ENCODE data around the gene SETD1A. TPM values are rescaled to one million over a fixed set of nuclear protein-coding genes. Genes with fewer than 3 reads are reported as not detected.

The SETD1A gene
- 1.6 TPM for total RNA-seq

DNA sequence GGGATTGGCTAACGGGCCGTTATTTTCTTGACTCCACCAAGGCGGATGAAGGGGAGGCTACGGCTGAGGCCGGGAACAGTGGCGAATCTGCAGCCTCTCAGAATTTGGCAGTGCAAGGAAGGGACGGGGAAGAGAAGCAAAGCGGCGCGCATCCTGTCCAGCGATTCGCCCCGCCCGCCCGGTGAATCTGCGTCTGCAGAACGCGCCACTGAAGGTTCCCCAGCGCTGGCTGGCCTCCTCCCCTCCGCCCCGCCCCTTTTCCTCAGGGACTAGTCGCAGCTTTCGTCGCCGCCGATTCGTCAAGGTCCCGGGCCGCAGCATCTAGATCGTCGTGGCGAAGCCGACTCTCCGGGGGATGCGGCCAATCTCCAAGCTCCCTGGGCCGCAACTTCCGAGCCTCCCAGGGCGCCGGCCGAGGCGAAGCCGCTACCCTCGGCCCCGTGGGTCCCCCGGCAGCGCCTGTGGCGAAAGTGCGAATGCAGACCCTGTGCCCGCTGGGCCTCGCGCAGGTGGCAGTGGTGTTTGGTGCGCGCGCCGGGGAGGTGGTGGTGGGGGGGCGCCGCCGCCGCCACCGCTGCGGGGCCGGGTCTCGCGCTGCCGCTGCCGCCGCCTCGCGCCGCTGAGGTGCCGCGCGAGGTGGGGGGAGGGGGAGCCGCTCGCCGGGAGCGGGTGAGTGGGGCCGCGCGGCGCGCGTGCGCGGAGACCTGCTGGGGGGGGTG, at the start of gene SETD1A:
Gene SETD1A (plus strand): TSS at position 299 of the 719 bp plus-strand sequence. CDS start 978 bp downstream, outside the sequence.
- FAIRE-seq (no peak), DNase-seq (ENCODE audit: low spot score in 2 of 2) (peak; percentile 98 to 99)

DNA sequence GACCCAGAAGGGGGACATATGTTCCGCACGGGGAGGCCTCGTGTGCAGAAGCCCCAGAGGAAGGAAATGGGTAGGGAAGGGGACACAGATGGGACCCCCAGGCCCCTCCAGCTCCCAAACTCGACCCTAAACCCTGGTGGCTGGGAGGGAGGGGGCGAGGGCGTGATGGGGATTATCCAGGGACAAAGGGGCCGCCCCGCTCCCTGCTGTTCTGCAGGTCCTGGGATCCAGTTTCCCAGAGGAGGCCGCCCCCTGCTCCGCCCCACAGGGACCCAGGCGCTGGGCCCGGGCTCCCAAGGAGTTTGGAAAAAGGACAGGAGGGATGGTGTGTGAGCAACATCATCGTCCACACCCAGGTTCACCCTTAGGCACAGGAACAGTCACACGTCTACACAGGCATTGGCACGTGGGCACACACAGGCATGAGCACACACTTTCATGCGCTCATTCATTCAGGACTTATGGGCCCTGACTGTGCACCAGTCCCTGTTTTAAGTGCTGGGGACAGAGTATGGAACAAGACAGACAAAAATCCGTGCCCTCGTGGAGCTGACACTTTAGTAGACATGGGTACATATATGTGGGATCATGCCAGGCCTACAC, 47.0 kb upstream of the SETD1A start:
- DNase-seq (ENCODE audit: low spot score in 2 of 2) (no peak), FAIRE-seq (no peak)

DNA sequence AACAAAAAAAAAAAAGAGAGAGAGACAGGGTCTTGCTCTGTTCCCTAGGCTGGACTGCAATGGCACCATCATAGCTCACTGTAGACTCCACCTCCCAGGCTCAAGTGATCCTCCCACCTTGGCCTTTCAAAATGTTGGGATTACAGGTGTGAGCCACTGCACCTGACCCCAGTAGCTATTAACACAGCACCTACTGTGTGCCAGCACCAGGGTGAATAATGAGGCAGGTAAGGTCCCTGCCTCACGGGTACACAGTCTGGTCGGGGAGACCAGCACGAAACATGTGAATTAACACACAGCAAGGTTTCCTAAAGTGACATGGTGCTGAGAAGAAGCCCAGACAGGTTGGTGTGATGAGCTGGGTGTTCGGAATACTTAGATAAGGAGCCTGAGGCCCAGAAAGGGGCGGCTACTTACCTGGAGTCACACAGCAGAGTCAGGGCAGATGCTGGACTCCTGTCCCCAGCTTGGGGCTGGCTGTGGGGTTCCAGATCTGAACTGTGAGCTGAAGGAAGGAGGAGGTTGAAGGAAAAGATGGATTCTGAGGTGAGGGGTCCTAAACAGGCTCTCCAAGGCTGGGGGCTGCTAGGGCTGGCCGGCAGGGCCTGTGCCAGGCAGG, 44.7 kb upstream of the SETD1A start:
- no peak for DNase-seq (ENCODE audit: low spot score in 2 of 2)
- no peak for FAIRE-seq

DNA sequence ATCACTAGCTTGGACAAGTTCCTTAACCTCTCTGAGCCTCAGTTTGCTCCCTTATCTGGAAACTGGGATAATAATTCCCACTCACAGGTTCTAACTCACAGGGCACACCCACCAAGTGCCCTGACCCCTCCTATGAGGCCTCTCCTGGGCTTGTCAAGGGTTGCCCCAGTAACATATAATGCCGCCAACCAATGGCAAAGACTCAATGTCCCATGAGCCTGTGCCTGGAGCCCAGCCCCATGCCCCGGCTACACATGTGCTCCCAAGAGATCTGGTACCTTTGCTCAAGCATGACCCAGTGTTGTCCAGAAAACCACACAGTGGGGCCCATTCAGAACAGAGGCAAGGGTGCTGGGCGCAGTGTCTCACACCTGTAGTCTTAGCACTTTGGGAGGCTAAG, 42.7 kb upstream of the SETD1A start:
- no peak for FAIRE-seq

DNA sequence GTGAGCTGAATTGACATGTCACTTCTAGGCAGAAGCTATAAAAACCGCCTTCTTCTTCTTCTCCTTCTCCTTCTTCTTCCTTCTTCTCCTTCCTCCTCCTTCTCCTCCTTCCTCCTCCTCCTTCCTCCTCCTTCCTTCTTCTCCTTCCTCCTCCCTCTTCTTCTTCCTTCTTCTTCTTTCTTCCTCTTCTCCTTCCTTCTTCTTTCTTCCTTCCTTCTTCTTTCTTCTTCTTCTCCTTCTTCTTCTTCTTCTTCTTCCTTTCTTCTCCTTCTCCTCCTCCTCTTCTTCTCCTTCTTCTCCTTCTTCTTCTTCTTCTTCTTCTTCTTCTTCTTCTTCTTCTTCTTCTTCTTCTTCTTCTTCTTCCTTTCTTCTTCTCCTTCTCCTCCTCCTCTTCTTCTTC, 38.9 kb upstream of the SETD1A start:
- DNase-seq (ENCODE audit: low spot score in 2 of 2) (no peak), FAIRE-seq (no peak)

More for the DNA sequence above, 42.7 kb upstream of the SETD1A start:
- DNase-seq (ENCODE audit: low spot score in 2 of 2) = no peak

DNA sequence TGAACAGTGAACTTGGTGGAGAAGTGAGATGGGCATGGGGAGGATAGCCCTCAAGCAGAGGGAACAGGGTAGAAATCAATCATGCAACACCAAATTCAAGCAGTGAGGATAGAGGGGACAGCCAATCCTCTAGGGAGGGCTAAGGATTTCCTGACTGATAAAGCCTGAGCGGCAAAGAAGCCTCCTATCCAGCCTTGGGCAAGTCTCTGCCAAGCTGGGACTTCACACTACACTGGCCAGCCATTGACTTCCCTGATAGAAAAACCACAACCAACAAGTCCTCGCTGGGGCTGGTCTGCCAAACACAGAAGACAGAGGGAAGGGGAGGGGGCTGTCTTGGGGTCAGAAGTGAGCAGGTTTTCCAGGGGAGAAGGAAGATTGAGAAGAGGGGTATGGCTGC, 36.7 kb upstream of the SETD1A start:
- FAIRE-seq (no peak), DNase-seq (ENCODE audit: low spot score in 2 of 2) (no peak)

DNA sequence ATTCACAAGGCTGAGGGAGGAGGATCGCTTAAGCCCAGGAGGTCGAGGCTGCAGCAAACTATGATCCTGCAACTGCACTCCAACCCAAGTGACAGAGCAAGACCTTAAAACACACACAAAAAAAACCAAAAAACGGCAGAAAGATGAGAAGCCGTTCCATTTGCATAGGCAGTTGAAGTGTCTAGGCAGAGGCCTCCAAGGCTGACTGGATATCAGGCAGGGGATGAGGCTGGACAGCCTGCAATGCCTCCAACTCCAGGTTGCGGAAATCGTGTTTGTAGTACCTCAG, 36.2 kb upstream of the SETD1A start:
- FAIRE-seq (no peak), DNase-seq (ENCODE audit: low spot score in 2 of 2) (no peak)

DNA sequence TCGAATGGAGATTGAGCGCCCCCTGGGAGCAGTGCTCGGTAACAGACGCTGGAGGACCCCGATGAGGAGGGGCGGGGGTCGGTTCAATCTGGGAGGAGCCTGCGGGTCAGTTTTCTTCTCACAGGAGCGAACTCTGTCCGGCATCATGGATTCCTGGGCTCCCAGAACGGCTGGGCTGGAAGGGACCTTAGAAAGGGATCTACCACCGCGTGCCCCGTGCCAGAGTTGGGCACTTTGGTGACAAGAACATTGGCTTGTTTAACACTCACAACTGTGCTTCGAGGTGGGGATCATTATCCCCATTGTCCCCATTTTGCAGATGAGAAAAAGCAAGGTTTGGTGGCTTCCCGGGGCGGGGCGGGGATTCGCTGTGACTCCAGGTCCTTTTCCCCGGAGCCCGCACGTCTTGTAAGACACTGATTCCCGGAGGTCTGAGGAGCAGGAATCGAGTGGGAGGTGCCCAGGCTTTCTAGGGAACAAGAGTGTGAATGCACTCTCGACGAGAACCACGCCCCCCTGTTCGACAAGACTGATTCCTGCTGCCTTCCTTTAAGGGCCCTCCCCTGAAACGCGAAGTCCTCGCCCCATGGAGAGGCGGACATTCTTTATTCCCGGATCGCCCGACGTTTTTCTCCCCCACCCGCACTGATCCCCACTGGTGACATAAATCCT, 35.7 kb upstream of the SETD1A start:
- no peak for FAIRE-seq
- peak; percentile 63 to 74 for DNase-seq (ENCODE audit: low spot score in 2 of 2)

DNA sequence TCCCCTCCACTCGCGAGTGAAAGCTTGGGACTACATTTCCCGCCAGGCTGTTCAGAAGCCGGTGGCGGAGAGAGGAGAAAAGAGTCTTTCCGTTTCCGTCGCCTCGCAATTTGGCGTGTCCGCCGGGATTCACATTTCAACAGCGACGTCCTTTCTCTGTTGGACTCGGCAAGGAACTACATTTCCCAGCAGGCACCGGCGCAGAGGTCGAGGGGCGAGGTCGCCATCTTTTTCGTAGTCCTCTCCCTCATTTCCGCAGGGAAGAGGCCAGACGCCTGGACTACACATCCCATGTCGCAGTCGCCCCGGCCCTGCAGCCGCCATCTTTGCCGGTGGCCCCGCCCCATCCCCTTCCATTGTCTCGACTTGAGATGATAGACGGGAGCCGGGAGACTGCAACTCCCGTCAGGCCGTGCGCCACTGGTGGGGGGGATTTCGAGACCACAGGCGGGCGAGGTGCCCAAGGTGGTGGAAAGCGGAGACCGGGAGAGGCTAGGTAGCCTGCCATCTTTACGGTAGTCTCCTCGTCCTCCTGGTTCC, 35.1 kb upstream of the SETD1A start:
- DNase-seq (ENCODE audit: low spot score in 2 of 2) = peak; percentile 92
- peak; percentile 98 for FAIRE-seq

DNA sequence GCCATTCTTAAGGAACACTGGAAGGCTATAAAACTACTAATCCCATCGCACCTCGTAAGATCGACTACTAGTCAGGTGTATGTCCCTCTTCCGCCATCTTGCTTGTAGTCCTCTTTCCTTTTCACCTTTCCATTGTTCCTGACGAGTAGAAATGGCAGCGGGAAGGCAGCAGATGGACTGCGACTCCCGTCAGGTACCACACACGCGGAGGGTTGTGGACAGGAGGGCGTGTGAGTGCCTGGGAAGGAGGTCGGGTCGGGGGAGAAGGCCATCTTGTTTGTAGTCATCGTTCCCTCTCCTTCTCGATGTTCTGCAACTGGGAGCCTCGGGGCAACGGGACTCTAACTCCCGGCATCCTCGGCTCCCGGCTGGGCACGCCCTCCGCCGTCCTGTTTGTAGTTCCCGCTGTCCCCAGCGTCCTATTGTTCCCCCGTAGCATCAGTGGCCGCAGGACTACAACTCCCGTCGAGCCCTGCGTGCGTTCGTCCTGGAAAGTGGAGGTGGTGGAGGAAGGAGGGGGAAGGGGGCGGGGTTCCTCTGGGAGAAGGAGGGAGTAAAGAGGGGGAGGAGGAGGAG, 34.5 kb upstream of the SETD1A start:
- FAIRE-seq (peak; percentile 71), DNase-seq (ENCODE audit: low spot score in 2 of 2) (peak; percentile 95 to 97)

DNA sequence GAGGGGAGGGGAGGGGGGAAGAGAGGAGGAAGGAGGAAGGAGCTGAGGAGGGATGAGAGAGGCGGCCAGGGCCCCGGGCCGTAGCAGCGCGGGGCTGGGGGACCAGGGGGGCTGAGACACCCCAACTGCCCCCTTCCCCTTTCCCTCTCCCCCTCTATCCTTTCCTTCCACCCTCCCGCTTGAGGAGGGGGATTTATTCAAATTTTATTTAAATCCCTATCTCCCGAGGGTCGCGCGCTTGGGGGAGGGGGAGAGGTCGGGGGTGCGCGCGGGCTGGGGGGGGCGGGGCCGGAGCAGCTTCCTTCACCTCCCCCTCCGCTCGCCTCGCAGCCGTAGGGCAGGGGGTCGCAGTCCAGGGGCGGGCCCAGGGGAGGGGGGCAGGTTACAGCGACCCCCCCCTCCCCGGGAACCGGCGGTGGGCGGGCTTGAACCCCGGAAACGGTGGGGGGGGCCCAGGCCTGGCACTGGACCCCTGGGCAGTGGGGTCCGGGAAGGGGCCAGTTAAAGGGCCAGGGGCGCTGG, 33.9 kb upstream of the SETD1A start, which contains the start of gene FBXL19:
Gene FBXL19 (plus strand): TSS at position 19 of the 522 bp plus-strand sequence. CDS start 2,183 bp downstream, outside the sequence.
- peak in 1 of 2 donors; percentile 40 for DNase-seq (ENCODE audit: low spot score in 2 of 2)

DNA sequence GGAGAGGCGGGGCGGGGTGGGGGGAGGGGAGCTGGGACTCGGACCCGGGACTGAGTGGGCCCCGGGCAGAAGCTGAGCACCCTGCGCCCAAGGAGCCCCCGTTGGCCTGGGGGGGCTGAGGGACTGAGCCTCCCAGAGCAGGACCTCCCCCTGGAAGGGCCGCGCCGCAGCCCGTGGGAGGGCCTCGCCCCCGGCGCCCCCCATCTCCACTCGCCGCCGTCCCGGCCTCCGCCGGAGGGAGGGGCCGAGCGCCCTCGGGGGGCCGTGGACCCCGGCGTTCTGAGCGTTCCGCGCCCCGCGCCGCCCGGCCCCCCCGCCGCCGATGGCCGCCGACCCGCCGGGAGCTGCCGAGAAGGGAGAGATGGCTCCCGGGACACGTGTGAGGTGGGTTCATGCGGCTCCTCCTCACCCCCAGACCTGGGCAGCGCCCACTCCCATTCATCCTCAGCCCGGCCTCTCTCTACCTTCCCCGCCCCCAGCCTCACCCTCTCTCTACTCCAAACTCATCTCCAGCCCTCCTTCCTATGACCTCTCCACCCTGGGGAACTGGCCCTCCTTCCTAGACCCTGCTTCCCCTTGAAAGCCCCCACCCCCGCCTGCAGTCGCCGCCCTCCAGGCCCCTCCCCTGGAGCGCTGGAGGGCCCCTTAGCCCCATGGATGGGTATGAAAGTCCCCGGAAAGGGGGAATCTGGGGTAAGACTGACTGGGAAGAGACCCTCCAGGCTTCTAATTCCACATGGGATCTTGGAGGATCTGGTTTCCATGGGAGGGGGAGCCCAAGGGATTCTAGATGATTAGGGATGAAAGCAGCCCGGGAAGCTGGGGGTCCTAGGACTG, 33.3 kb upstream of the SETD1A start:
- FAIRE-seq (no peak), DNase-seq (ENCODE audit: low spot score in 2 of 2) (peak in 1 of 2 donors; percentile 42)

More for the DNA sequence above, 33.9 kb upstream of the SETD1A start, which contains the start of gene FBXL19:
- FAIRE-seq = no peak

DNA sequence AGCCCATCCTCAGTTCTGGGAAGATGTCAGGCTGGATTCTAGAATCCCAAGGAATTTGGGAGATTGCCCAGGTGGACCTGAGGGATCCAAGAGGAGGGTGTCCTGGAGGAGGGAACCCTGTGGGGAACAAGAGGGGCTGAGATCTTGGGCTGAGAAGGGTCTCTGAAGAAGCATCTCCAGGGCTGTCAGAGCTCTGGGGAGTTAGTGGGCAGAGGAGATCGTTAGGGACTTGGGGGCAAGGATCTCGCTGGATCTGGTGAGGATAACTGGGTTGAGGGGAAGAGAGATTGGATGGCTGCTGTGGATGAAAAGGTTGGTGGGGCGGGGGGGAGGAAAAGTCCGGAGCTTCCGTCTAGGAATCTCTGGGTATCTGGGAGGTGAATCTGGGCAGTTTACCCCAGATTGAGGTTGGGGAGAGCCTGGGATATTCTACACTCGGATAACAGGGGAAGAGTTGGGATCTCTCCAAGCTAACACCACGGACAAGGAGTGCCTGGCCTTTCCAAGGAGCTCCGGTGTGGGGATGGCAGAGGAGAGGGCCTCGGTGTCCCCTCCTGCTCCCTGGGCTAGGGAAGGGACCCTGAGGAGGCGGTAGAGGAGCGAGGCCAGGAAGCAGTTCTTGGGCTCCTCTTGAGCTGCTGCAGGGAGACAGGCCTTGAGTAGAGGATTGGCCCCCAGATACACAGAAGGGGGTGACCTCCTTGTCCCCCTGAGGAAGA, 32.5 kb upstream of the SETD1A start:
- DNase-seq (ENCODE audit: low spot score in 2 of 2) (no peak), FAIRE-seq (no peak)

DNA sequence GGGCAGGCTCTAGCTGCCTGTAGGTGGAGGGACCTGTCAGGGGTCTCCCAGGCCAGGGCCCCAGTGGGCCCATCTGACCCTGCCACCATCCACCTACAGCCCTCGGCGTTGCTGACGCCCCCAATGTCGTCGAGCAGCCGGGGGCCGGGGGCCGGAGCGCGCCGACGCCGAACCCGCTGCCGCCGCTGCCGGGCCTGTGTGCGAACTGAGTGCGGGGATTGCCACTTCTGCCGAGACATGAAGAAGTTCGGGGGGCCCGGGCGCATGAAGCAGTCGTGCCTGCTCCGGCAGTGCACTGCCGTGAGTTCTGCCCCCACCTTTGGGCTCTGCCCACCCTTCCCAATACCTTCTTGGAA, 31.9 kb upstream of the SETD1A start:
- FAIRE-seq (no peak), DNase-seq (ENCODE audit: low spot score in 2 of 2) (no peak)

DNA sequence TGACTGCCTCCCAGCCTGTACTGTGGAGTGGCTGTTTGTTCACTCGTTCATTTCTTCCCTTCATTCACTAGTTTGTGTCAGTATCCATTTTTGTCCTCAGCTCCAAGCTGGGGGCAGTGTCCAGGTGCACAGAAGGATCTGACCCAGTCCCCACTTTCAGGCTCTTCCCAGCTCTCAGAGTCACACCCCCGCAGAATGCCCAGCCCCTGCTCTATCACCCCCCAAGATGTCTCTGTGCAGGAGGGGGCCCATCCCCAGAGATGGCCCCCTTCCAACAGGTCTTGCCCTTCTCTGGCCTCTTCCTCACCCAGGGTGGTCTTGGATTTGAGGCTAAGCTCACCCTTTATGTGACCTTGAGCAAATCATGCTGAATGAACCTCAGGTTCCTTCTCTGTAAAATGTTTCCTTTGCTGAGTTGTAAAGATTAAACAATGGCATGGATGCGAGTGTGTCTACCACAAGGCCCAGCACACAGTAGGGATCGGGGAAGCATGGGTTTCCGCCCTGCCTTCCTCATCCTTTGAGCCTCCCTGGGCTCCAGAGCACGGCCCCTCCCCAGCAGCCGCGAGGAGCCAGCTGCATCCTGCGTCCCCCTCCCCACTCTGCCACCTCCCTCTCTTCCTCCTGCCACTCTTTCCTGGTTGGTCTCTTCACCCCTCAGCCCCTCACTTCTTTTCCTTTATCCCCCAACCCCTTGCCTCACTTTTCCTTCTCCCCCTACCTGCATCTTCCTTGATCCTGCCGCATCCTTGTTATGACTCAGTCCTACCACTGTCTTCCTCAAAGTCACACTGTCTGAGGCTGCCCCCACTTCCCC, 31.4 kb upstream of the SETD1A start:
- DNase-seq (ENCODE audit: low spot score in 2 of 2) = no peak
- FAIRE-seq = no peak

DNA sequence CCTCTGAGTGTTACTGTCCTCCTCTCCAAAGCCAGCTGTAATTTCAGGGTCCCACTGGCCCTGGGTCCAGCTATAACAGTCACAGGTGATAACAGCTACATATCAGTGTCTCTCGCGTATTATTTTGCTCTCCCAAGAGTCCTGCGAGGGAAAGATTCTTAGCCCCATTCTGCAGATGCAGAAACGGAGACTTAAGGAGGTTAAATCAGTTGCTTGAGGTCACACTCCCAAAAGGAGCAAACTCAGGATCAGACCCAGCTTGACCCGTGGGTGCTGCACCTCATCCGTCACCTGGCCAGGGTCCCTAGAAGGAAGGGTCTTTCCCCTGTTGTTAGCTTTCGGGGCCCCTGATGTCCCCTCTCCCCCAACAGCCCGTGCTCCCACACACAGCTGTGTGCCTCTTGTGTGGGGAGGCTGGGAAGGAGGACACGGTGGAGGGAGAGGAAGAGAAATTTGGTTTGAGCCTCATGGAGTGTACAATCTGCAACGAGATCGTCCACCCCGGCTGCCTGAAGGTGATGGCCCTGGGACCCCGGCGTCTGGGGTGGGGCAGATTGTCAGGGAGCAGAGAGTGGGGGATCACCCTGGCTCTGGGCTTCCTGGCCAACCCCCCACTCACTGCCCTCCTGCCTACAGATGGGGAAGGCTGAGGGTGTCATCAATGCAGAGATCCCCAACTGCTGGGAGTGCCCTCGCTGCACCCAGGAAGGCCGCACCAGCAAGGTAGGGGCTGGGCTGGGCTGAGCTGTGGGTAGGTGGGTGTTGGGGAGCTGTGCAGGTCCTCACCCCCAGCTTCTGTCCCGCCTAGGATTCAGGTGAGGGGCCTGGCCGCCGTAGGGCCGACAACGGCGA, 30.4 kb upstream of the SETD1A start:
- FAIRE-seq (no peak), DNase-seq (ENCODE audit: low spot score in 2 of 2) (no peak)

DNA sequence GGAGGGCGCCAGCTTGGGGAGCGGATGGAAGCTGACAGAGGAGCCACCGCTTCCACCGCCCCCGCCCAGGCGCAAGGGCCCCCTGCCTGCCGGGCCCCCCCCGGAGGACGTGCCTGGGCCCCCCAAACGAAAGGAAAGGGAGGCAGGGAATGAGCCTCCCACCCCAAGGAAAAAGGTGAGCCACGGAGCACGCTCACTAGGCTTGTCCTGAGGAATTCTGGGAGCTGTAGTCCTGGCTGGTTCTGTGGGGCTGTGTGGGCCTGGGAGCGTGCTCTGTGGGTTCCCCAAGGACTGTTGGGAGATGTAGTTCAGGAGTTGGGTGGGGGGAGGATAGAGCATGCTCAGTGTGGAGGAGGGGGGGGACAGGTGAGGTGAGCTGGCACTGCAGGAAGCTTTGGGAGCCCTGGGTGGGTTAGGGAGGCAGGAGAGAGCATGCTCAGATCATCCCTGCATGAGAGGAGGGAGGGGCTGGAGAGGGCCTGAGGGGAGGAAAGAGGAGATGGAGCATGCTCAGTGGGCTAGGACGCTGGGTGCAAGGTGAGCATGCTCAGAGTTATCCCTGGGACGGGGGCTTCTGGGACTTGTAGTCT, 29.7 kb upstream of the SETD1A start:
- no peak for FAIRE-seq
- DNase-seq (ENCODE audit: low spot score in 2 of 2) = peak; percentile 71 to 77

Measured in frontal cortex (tissue), 4 donors.